Erythroblast (primary cell): ENCODE data around the gene ZNF215.
"Not testable (repeated sequence)": the region's sequence is repeated elsewhere in the genome, so short reads cannot be mapped to it uniquely, and the experiment has no call there.

Experiments used
- GATA1 ChIP-seq: IDR thresholded peaks from 2 replicates; pipeline ENCODE4 v1.6.1; 2011; ENCODE audit warnings: low read depth, mild to moderate bottlenecking, control low read depth, low read length, moderate library complexity
- POLR2A ChIP-seq: IDR thresholded peaks from 2 replicates; pipeline ENCODE4 v1.6.1; 2011; ENCODE audit warnings: mild to moderate bottlenecking, low read length

DNA sequence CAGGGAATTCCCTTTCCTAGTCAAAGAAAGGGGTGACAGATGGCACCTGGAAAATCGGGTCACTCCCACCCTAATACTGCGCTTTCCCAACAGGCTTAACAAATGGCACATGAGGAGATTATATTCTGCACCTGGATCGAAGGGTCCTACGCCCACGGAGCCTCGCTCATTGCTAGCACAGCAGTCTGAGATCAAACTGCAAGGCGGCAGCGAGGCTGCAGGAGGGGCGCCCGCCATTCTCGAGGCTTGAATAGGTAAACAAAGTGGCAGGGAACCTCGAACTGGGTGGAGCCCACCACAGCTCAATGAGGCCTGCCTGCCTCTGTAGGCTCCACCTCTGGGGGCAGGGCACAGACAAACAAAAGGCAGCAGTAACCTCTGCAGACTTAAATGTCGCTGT lies 21.4 kb upstream of the ZNF215 start:
- TF ChIP-seq POLR2A, GATA1: not testable (repeated sequence)
